ENCODE results near the gene GAPVD1.
A peak's percentile ranks its signal among the peaks of the same experiment; 100 is the strongest.

GAPVD1 gene

DNA sequence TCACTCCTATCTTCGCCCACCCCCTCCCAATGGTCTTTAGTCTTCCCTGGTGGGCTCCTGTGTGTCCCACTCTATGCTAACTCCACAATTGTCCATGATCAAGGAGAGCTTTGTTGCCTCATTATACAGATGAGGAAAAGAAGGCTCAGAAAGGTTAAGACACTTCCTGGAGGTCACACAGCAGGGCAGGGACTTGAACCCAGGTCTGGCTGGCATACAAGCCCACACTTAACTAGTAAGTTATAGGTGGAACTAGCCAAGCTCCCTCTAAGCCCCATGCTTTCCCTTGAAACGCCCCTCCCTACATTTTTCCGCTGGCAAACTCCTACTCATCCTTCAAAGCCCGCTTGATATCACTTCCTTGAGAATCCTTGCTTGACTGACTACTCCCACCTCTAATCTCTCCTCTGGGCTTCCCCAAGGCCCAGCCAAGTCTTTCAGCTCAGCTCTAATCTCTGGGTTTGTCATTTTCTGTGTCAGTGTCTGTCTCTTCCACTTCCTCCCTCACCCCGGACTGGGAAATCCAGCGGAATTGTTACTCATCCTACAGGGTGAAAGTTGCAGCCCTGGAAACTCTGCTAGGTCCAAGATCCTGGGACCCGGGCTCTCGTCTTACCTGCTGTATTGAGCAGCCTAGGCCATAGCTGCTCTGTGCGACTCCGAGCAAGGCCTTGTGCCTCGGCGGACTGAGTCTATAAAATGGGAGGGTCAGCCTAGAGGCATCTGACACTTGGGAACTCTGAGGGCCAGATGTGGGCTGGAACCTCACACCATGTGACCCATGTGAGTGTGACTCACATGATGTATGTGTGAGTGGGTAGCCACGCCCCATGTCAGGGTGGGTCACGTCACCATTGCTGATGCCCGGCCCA lies 144.5 kb downstream of the GAPVD1 start:
- DNase-seq (ENCODE audit: low spot score), result no peak

DNA sequence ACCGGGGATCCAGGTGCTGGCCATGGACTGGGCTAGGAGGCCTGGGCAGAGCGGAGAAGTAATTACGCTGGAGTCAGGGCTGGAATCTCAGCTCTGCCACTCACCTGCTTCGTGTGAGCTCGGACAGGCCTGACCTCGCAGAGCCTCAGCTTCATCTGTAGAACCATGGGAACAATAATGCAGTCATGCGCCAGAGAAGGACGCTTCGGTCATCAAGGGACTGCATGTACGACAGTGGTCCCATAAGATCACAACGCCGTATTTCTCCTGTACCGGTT lies 145.1 kb downstream of the GAPVD1 start:
- DNase-seq (ENCODE audit: low spot score), result no peak

DNA sequence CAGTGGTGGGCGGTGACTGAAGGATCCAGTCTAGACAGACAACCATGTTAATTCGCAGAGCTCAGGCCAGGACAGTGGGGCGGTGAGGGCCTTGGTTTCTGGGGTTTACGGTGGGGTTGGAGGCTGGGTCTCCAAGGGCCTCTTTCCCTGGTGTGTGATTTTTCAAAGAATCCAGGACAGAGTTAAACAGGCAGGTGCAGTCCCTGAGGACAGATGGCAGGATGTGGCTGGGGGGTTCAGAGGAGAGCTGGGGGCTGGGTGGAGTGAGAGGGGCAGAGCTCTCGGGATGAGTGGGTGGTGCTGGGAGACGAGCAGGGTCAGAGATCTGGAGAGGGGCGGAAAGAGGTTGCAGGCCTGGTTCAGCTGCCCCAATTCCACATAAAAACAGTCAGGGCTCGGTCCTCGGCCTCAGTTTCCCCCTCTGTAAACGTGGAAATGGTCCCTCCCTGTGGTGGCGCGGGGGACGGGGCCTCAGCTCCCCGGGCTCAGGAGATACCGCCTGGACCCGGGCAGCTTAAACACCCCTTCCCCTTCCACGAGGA lies 145.9 kb downstream of the GAPVD1 start:
- no peak for DNase-seq (ENCODE audit: low spot score)

DNA sequence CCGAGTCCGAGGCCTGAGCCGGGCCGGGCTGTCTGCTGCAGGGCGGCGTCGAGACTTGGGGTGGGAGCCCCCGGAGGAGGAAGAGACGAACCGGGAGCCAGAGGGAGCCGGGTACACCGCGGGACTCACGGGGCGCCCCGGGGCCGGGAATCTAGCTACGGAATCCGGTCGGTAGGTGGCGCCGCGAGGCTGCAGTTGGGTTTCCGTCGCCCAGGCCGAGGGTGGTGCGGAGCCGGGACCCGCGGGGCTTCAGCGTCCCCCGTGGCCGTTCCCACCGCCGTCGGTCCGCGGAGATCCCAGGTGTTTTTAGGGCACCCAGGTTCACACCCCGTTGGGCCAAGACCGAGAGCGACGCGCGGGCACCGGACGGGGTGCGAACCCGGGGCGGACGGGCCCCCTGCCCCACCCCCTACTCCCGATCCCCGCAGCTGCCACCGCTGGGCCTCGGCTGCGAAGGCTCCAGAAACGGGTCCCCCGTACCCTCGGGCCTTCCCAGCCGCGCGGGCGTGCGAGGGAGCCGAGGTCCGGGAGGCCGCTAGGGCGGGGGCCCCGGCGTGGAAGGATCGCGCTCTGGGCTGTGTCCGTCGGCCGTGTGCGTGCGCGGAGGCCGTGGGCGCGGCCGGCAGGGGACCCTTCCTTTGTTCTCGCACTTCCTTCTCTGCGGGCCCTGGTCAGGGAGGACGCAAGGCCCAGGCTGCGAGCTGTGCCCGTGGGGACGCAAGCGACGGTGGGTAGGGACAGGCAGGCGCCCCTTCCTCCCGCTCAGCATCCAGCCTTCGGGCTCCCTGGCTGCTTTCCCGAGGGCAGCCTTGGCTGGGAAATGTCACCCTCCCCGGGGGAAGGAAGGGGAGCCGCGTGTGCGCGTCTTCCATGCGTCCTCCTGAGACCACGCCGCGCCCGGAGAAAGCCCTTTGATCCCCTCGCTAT lies 146.6 kb downstream of the GAPVD1 start:
- peak; percentile 66 for DNase-seq (ENCODE audit: low spot score)

DNA sequence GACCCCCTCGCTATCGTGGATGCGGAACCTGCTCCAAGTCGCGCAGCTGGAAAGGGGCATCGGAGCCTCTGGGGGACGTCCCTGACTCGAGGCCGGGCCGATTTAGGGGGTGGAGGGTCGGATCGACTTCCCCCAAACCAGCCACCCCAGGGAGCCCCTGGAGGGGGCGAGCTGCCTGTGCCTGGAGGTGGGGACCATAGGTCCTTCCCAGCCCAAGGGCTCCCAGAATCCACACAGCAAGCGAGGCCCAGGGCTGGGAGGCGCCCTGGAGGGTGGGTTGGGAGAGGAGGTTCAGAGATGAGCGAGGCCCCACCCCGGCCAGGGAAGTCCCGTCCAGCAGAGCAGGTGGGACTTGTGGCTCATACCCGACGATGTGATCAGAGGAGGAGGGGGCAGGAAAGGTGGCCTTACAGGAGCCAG lies 147.6 kb downstream of the GAPVD1 start:
- no peak for DNase-seq (ENCODE audit: low spot score)

DNA sequence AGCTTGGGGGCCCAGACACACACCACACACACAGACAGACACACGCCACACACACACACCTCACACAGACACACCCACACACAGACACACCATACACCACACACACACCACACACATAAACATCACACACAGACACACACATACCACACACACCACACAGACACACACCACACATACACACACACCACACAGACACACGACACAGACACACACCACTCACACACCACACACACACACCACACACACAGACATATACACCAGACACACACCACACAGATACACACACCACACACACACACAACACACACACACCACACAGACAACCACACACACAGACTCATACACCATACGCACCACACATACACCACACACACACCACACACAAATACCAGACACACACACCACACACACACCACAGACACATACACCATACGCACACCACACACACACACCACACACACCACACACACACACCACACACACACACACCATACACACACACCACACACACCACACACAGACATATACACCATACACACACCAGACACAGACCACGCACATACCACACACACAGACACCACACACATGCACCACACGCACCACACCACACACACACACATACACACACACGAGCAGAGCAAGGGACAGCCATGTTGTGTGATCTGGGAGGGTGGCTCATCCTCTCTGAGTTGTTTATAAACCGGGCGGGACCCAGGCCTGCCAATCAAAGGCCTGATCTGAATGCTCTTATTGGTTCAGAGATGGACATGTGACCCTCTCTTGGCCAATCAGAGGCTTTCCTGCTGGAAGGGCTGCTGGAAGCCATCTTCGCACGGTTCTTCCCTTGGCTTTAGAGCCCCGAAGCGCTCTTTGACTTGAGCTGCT lies 148.3 kb downstream of the GAPVD1 start:
- no peak for DNase-seq (ENCODE audit: low spot score)

DNA sequence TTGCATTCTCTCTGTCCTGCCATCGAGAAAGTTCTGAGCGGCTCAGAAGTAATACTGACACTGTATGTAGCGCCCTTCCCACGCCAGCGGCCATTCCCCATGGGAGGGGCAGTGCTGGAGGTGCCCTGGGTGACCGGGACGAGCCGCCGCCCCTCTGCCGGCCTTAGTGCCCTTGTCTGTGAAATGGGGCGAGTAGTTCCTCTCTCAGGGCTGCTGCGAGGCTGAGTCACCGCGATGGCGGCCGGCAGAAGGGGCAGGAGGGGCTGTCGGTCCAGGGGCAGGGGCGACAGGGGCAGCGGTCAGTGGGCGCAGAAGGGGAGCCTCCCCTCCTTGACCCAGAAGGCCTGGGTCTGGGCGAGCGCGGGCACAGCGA lies 148.9 kb downstream of the GAPVD1 start:
- DNase-seq (ENCODE audit: low spot score), result no peak

DNA sequence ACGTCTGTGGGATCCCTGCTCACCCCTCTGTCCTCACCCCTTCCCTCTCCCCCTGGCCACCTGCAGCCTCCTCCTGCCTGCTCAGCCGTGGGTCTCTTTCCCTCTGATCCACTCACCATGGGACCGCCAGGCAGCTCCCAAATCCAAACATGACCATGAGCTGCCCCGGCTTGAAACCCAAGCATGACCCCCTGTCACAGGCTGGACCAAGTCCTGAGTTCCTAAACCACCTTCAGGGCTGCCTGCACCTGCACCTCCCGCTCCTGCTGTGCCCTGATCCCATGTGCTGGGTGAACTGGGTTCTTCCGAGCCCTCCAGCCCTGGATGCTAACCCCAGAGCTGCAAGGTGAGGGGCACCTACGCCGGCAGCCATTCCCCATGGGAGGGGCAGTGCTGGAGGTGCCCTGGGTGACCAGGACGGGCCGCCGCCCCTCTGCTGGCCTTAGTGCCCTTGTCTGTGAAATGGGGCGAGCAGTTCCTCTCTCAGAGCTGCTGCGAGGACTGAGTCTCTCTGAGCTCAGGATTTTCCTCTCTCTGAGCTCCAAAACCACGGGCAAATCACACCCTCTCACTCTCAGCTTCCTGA lies 149.6 kb downstream of the GAPVD1 start:
- DNase-seq (ENCODE audit: low spot score), result no peak

DNA sequence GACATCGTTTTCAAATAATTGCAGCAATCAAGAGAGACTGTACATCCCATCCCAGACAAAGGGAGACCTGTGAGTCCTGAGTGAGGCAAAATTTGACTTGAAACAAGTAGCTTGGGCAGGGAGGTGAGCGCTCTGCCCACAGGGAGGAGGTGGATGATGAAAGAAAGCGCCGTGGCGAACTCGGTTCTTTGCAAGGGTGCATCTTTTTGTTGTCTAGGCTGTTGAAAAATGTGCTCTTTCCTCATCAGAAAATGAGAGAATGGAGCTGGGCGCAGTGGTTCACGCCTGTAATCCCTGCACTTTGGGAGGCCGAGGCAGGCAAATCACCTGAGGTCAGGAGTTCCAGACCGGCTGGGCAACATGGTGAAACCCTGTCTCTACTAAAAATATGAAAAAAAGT lies 150.5 kb downstream of the GAPVD1 start:
- DNase-seq (ENCODE audit: low spot score), result no peak

DNA sequence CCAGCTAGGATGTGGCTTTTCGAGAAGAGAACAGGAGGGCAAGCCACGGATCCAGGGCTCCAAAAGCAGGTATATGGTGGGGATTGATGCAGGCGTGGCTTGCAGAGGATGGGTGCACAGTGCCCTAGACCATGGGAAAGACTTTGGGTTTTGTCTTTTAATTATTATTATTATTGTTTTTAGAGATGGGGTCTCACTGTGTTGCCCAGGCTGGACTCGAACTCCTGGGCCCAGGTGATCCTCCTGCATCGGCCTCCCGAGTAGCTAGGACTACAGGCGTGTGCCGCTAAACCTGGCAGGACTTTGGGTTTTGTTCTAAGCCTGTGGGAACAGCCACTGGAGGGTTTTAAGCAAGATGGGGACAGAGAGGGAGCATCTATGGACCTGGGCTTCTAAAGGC lies 152.0 kb downstream of the GAPVD1 start:
- DNase-seq (ENCODE audit: low spot score), result no peak

DNA sequence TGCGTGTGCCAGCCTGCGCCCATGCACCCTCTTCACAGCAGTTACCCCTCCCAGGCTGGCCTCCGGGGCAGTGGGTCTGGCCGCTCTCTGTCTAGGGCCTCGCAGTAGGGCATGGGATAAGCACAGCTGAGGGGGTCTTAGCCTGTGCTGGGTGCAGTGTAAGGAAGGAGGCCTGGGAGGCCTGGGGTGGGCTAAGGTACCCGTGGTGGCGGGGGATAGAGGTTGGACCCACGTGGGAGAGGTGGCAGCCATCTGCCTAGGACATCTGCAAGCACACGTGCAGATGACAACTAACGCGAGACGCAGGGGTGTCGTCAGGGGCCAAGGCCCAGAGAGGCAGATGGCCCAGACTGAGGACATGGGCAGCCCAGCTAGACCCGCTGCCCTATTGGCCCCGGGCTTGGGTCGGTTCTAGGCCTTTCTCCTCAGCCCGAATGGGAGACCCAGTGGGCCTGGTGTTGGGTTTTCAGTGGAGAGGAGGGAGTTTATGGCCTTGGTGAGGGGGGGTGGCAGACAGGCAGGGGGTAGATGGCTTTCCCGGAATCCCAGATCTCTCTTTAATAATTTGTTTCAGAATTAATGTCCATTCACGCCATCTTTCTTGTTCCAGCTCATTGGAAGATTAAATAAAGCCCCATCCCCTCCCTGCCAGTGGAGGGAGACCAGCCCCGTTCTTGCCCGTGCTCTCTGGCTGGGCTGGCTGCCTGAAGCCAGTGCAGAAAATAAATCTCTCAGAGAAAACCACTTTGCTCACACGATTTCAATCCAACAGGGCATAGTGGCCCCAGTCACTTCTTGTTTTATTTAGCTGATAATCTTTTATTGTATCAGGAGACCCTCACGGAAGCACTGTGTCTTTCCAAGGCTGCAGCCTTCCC lies 154.2 kb downstream of the GAPVD1 start:
- no peak for DNase-seq (ENCODE audit: low spot score)

DNA sequence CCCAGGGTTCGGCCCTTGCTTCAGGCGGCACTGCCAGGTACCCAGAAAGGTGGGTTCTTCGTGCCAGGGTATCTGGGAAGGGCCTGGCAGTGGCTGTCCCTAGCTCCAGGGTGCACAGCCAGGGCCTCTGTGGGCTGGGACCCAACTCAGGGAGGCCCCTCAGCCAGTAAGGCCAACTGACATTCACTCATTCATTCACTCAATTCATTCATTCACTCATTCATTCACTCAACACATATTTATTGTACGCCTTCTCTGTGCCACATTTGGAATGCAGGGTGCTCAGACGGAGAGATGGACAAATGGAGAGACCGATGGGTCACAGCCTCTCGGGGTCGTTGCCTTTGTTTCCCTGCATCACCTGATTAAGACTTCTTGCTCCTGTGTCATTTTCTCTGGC lies 154.9 kb downstream of the GAPVD1 start:
- DNase-seq (ENCODE audit: low spot score), result no peak
